Fibroblast of skin of back (primary cell): ENCODE results near the gene SLC22A4. TPM values are rescaled to one million over a fixed set of nuclear protein-coding genes. Genes with fewer than 3 reads are reported as not detected.

ENCODE experiments used
- DNase-seq: peaks from one replicate; pipeline ENCODE4 v3.0.0-alpha.2; 2013
- polyA plus RNA-seq, 2 experiments: library from polyadenylated mRNA; unstranded; fragments of 120-200 nt; gene quantifications; one replicate each; pipeline ENCODE4 v1.2.1, GENCODE V29; 2013; ENCODE audit not compliant: insufficient read length in 2 of 2

The SLC22A4 gene
- polyA plus RNA-seq (2013, experiment 1 of 2; ENCODE audit: insufficient read length) = 1.9 TPM
- 0.48 TPM for polyA plus RNA-seq (2013, experiment 2 of 2; ENCODE audit: insufficient read length)

DNA sequence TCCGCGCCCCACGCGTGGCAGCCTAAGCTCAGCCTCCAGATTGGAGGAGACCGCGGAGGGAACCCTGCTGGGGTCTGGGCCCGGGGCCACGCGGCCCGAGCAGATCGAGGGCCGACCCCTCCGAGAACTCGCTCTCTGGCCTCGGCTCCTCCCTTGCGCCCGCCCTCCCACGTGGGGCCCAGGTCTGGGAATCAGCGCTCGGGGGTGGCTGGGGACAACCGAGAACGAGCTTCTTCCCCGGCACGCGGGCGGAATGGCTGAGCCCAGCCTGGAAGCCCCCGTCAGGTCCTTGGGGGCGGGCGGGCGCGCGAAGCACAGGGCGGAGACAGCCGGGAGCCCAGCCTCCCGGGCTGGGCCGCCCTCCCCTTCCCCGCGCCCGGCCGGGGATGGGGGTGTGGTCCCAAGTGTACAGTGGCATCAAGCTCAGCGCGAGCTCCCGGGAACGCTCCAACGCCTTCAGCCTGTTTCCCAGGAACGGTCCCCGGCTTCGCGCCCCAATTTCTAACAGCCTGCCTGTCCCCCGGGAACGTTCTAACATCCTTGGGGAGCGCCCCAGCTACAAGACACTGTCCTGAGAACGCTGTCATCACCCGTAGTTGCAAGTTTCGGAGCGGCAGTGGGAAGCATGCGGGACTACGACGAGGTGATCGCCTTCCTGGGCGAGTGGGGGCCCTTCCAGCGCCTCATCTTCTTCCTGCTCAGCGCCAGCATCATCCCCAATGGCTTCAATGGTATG lies at the start of gene SLC22A4:
Gene SLC22A4 (plus strand): TSS at position 403 of the 736 bp plus-strand sequence. CDS start 223 bp downstream, at position 626.
- peak; percentile 96 for DNase-seq

DNA sequence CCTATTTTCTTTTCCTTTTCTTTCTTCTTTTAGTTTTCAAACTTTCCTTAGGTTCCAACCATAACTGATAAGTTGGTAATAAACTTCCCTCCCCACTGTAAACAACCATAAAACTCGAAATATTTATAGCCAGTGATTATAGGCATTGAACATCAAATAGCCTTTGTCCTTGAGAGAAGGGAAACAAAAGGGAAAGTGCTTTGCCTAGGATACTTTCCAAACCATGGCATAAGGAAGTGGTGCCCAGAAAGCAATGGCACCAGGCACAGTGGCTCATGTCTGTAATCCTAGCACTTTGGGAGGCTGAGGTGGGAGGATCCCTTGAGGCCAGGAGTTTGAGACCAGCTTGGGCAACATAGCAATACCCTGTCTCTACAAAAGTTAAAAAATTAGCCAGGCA lies 48.6 kb upstream of the SLC22A4 start:
- DNase-seq = no peak

DNA sequence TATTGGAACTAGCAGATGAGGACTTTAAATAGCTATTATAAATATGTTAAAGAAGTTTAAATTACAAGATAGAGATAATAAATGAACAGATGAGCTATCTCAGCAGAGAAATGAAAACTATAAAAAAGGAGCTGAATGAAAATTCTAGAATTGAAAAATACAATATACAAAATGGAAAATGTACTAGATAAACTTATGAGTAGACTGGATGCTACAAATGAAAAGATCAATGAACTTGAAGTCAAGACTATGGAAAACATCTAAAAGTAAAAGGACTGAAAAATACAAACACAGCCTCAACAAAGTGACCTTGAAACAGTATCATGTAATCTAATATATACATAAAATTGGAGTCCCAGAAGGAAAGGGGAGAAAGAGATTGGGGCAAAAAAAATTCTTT lies 47.4 kb upstream of the SLC22A4 start:
- DNase-seq = no peak

DNA sequence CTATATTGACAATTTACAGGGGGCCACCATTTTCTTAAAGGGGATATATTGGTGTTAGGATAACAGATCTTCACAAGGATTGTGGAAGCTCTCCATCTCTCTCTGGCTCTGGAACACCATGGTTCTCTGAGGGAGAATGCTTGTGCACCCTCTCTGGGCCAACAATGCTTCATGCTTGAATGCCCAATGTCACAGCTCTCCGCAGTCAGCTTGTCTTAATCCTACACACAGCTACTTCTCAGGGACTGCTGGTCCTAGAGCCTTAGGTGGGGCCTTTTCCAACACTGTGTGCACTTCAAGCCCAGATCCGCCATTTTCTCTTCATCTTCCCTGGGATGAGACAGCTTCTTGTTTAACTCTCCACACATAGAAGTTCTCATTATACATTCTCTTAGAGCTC lies 43.6 kb upstream of the SLC22A4 start:
- no peak for DNase-seq

DNA sequence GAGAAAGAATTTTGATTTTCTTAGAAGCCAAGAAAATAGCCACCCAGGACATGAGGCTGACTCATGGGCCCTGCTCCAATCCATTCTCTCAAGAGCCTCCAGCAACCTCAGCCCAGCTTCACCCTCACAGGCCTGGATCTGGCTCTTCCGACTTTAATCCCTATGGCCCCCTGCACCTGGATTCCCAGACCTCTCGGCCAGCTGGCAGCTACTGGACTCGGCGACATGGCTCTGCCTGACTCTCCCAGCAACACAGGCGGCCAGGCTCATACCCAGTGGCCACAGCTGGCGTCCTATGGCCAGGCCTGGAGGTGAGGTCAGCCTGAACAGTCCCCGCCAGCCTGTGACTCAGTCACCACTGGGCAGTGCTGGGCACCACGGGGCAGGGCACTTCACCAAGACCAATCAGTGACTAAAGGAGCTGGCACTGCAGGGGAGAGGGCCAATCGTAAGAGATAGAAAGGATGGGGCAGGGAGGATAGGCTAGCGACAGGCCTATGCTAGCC lies 42.9 kb upstream of the SLC22A4 start:
- no peak for DNase-seq

DNA sequence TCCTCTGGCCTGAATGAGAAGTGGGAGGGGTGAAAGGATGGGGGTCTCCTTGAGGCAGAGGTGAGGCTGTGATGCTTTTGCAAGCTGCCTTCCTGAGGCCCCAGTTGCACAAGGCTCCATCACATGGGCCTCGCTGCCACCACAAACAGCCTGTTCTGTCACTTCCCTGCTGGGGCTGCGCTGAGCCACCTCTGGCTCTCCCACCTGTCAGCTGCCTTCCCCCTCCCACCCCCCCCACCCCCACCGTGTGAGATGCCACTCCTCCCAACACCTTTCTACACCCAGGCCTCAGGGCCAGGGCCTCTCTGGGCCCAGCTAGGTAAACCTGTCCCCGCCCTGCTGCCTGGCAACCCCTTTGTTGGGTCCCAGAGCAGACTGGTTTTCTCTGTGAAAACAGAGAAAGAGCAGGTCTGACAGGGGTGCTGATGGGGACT lies 41.2 kb upstream of the SLC22A4 start:
- DNase-seq = no peak

DNA sequence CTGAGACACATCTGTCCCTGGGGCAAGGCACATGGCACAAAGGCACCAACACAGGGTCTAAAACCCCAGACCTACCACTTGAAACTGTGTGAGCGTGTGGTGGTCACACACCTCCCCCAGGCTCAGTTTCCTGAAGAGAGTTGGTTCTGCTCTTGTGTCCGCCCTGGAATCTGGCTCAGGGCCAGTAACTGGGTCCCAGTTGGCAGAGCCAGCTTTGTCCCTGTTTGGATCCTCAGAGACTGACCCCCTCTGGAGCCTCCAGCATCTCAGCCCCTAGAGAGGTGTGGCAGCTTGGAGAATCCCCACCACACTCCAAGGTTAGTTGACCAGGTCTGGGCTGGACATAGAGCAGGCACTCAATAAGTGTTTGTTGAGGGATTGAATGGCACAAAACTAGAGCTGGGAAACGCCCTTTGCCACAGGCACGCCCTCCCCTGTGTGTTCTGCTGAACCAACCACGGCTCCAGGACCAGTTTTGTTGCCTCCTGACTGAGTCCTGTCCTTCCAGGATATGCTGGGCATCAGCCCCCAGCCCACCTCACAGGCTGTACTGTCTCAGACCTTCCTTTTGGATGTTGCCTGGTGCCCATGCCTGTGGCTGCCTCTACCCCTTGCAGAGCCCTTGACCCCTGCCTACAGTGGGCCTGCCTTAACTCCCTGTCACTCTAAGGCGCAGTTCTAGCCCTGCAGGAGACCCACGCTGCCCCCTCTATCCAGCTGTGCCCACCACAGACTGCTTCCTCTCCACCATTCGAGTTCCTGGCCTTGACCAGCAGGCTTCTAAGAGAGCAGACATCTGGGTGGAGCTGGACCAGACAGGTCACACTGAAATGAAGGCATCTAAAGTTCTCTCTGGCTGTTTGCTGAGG lies 40.5 kb upstream of the SLC22A4 start:
- no peak for DNase-seq

DNA sequence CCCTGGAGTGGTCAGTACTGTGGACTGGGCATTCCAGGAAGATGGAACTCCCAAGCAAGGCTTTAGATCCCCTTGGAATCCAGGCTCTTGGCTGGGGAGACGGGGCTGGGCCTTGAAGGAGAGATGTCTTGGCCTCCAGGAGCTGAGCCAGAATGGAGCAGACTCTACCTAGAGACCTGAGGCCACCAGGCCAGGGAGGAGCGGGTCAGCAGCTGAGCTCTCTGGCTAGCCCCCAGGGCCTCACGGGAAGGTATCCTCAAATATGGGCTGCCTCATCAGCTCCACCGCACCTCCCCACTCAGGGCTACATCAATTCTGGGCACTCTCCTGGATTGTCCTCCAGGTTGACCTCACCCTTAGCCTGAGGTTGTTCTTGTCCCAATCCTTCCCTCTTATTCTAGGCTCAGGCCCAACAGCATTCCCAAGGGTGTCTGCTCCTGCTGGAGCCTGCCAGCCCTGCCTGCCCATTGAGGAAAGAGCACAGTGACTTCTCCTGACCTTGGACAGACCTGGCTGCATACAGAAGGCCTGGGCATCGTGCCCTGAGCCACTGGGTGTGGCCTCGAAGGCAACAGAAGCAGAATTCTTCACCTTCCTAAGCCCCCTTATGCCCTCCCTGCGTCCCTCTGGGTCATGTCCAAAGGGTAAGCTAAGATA lies 39.7 kb upstream of the SLC22A4 start:
- DNase-seq = no peak

DNA sequence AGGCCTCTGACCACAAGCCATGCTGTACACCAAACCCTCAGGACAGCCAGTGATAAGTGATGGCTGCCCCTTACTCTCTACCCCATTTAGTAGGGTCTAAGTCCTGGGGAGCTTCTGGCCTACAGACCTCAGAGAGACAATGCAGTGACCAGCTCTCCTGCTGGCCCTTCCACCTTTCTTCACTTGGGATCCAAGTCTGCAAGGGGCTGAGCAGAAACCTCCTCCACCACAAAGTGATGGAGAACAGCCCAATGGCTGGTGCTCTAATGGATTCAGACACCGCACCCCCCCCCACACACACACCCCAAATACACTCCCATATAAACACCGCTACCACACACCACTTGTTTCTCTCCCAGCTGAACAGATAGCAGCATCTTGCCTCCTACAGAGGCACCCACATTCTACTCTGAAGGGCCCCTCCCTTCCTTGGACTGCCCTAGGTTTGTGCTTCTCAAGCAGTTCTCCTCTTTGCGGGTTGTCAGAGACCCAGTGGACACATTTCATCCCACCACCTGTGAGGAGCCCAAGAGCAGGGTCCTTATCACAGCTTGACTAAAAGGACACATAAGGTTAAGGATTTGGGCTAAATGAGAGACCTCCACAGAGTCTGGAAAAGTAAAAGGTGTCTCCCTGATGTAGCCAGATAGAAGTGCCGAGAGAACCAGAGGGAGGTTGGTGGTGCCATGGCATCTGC lies 38.0 kb upstream of the SLC22A4 start:
- no peak for DNase-seq

DNA sequence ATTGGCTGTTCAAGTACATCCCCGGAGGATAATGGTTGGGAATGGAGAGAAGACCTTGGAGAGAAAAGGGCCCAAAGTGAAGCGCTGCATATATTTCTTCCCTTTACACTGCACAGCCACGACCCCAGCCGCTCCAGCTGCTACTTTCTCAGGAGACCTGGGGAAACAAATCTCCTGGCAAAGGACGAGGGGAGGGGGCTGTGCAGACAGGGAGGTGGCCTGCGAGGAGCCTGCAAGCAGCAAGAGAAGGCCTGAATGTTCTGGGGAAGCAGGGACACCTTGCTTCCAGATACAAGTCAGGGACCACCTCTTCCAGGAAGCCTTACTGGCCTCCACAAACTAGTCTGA lies 37.4 kb upstream of the SLC22A4 start:
- DNase-seq = no peak

DNA sequence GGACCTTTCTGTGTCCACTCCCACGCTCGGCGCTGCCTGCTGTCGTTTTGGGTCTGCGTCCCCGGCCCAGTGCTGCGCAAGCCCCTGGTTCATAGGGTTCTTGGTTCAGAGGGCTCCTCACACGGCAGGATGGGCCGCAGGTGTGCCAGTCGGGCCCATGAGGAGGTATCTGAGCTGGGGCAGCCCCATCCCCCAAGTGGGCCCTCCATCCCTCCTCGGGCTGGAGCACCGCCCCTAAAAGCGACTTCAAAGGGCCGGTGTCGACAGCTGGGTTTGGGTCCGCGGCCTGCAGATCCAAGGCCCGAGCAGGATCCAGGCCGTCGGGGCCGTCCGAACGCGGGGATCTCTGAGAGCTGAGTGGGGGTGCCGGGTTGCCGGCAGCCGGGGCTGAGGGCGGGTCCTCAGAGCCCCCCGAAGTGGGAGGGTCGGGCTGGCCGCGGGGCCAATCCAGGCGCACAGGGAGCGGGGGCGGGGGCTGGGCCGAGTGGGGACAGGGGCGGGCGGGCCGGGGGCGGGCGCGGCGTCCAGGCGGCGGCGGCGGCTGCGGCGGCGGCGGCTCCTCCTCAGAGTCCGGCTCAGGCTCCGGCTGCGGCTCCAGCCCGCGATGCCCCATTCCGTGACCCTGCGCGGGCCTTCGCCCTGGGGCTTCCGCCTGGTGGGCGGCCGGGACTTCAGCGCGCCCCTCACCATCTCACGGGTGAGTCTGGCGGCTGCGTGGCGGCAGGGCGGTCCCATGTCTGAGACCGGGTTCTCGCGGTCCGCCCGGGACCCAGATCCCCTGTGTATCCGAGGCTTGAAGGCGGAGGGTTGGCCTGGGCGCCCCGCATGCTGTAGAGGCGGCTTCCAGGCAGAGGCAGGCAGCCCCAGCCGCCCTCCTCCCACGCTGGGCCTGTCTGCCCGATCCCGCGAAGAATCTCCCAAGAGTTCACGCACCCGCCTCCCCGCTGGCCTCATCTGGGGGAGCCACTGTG lies 36.8 kb upstream of the SLC22A4 start, which contains the start of gene PDLIM4:
Gene PDLIM4 (plus strand): TSS at position 566 of the 971 bp plus-strand sequence. CDS start 39 bp downstream, at position 605.
- peak; percentile 65 for DNase-seq

DNA sequence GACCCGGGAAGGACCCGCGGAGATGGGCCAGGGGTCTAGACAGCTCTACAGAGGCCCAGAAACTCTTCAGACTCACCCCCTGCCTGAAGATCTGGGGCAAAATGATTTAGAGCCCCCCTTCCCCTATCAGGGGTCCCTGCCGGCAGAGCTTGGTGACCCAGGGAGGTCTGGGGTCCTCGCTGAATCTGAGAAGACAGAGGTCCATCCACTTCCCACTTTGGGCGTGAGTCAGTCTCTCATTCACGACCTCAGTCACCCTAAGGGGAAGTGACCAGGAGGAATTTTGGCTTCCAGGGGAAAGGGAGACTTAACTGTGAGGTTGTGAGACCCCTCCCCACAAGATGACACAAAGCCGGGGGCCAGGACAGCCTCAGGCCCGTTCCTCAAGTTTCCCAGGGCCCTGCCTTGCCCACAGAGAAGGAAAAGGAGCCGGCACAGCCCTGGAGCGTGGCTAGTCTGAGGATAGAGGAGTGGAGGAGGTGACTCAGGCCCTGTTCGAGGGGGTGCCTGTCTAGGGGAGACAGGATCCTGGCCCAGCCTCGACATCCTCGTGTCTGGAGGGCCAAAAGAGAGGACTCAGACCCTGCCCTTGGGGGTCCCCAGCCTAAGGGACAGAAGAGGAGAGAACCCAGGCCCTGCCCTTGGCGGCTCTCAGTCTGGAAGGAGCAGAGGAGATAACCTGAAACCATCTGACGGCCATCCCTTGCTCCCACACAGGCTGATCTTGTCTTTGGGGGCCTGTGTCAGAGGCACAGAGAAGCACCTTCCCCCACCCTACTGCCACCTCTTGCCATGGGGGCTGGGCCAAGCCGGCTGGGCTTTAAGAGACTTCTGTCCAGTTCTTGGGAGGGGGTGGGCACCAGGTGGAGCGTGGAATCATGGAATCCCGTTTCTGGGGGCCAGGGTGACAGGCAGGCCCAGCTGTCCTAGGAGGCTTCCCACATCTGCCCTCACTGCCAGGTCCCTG lies 35.8 kb upstream of the SLC22A4 start:
- DNase-seq = peak; percentile 70

DNA sequence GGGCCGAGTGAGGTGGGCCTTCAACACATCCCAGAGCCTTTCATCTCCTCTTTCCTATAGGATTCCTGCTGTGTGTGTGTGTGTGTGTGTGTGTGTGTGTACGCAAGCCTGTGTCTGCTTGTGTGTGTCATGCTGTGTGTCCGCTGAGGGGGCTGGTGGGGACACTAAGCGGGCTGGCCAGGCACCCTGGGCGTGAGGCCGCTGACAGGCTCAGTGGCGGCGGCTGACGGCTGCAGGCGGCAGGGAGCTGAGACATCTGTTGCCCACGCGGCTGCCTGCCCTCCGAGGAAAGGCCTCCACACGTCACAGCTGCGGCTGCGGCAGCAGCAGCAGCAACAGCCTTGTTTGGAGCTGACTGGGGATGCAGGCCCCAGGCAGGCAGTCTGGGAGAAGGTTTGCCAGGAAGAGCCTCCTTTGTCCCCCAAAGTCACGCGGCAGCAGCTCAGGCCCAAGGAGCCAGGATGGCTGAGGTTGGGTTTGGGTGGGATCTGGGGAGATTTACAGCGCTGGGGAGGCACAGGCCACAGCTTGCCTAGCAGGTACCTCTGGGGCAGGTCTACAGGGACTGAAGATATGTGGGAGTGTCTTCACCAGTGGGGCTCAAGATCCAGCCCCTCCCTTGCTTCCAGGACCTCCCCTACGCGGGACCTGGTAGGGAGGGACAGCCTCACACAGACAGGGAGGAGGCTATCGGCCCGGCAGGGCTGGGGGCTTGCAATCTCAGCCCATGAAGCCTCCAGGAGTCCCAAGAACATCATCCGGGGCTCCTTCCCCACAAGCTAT lies 34.9 kb upstream of the SLC22A4 start:
- peak; percentile 87 for DNase-seq

DNA sequence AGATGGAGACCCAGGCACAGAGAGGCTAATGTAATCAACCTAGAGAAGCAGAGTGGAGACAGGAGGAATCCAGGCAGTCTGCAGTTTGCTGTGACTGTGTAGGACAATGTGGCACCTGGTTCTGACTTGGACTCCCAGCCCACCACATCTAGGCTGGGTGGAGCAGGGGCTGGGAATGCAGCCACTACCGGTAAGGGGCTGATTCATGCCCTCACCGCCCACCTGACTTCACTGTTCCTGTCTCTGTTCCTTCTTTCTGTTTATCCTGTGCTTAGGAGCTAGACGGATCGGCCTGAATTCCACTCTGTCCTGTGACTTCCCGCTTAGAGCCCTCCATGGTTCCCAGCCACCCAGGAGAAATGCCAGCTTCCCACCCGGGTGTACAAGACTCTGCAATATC lies 34.1 kb upstream of the SLC22A4 start:
- DNase-seq = no peak

DNA sequence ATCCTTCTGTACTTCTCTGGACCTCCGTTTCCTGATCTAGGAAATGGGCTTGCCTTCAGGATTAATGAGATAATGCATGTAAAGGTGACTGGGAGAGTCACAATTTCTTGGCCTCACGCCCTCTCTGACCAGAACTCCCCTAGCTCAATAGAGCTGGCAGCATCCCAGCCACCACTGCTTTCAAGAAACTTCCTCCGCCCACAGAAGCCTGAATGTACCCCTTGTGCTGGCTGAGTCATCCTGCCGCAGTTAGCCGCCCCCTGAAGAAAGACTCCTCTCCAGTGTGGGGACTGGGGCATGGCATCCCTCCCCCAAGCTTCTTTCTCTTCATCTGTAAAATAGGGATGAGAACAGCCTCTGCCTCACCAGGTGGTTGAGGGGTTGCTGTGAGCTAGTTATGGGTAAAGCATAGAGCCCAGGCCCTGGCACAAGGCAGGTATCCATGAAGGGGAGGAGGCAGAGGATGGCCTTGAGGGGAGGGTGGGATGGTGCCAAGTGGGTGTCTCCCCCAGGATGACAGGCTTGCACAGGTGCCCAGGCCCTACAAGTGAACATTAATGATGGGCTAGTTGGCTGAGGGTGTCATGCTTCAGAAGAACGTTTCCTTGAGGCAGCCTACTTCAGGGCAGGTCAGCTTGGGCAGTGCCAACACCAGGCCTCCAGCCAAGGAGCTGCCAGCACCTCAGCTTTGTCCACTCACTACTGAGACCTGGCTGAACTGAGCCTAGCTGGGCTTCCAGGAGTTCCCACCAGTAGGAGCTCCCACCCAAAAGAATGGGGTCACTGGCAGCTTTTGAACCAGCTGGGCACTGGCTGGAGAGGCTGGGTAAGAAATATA lies 33.3 kb upstream of the SLC22A4 start:
- DNase-seq = peak; percentile 80

DNA sequence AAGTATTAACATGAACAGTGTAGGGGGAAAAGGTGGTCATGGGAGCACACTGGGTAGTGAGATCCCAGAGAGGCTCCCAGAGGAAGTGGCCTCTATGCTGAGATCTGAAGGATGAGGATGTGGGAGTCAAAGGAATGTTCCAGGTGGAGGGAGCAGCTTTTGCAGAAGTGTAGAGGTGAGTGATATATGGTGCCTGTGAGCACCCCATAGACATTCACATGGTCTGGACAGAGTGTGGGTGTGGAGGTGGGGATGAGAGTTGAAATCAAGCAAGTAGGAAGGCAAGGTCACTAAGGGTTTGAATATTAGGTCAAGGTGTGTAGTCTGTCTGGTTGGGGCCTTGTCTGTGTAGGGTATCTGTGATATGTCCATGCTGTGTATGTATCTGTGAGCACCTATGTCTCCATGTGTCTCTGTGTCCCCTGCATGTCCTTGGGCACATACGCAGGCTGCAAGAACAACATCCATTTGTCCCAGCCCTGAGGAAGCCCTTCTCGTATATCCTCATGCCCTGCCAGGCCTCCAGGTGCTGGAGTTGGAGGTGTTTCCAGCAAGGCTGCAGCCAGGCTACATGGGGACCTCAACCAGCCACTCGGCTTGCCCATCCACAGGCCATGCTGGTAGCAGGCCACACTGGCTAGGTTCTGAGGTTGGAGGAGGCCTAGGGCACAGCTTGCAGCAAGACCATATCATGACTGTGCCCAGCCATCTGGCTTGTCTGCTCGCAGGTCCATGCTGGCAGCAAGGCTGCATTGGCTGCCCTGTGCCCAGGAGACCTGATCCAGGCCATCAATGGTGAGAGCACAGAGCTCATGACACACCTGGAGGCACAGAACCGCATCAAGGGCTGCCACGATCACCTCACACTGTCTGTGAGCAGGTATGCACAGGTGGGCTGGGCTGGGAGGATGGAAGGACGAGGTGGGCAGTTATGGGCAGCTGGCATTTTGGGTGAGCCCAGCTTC lies 32.0 kb upstream of the SLC22A4 start:
- DNase-seq = no peak
